Lower leg skin (tissue), 3 donors: ENCODE data around the gene HTRA2.
A peak's percentile ranks its signal among the peaks of the same experiment; 100 is the strongest.

ENCODE experiments used
- CTCF ChIP-seq, 3 donors: fragments of 450-650 bp; IDR thresholded peaks; one replicate each; pipeline ENCODE4 v1.5.1; 2016; ENCODE audit warnings: antibody characterized with exemption in 3 of 3, mild to moderate bottlenecking in 3 of 3, moderate library complexity in 2 of 3
- POLR2A ChIP-seq, 2 donors: fragments of 450-650 bp; IDR thresholded peaks; one replicate each; pipeline ENCODE4 v1.6.1; 2016 to 2017; ENCODE audit warnings: antibody characterized with exemption in 2 of 2, mild to moderate bottlenecking in 1 of 2, moderate library complexity in 1 of 2

GRCh38 chr2:74529357-74530238, at the start of gene HTRA2, which contains the start of gene AUP1:
- TF ChIP-seq POLR2A (IDR thresholded peaks at IDR 0.05) (peak in 1 of 2 donors; percentile 22), CTCF (IDR thresholded peaks at IDR 0.05) (no peak)
